Memory B cell (primary cell): ENCODE results near the gene LMTK3.
"Not testable (repeated sequence)": the region's sequence is repeated elsewhere in the genome, so short reads cannot be mapped to it uniquely, and the experiment has no call there.

Source experiments
- ATAC-seq: fragments of 150-1000 bp; cut with Tn5 transposase; 2 replicates; pipeline ENCODE4 v1.10.0; 2021; ENCODE audit warnings: low read depth, mild to moderate bottlenecking, moderate library complexity
- DNase-seq, 2 donors: peaks; one replicate each; pipeline ENCODE4 v3.0.0; 2022; ENCODE audit warnings: low spot score in 2 of 2
- H3K27ac Mint-ChIP-seq: one replicate; pipeline ENCODE4 v1.8.0; 2022; ENCODE audit warnings: mild to moderate bottlenecking, moderate library complexity, mixed read lengths
- H3K27me3 Mint-ChIP-seq: one replicate; pipeline ENCODE4 v1.8.0; 2022; ENCODE audit warnings: mixed read lengths
- H3K36me3 Mint-ChIP-seq: one replicate; pipeline ENCODE4 v1.8.0; 2022; ENCODE audit warnings: mild to moderate bottlenecking, mixed read lengths
- H3K4me1 Mint-ChIP-seq: one replicate; pipeline ENCODE4 v1.8.0; 2022; ENCODE audit warnings: mixed read lengths
- H3K4me3 Mint-ChIP-seq: one replicate; pipeline ENCODE4 v1.8.0; 2022; ENCODE audit warnings: mild to moderate bottlenecking, moderate library complexity, mixed read lengths
- H3K9me3 Mint-ChIP-seq: one replicate; pipeline ENCODE4 v1.8.0; 2022; ENCODE audit warnings: mixed read lengths

LMTK3 gene

DNA sequence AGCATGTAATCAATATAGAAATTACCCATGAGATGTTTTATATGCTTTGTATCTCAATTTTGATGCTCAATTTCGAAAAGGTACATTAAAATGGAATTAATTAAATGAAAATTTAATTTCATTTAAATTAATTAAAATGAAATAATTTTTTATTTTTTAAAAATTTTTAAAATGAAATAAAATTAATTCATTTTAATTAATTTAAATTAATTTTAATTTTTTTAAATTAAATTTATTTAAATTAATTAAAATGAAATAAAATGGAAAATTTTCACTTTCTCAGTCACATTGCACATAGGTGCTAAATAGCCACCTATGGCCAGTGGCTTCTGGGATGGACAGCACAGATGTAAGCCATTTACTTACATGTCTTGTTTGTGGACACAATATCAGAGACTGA is 36.1 kb upstream of the LMTK3 start:
- Mint-ChIP-seq H3K36me3 (no peaks in the 10 kb centered on the region), H3K27ac (no peak overlapping the region), H3K9me3 (no peaks in the 10 kb centered on the region), H3K4me3 (no peak overlapping the region), H3K4me1 (no peaks in the 10 kb centered on the region), H3K27me3 (peaks cover 4% of the 10 kb centered on the region)
- no peak for ATAC-seq
- no peak for DNase-seq

DNA sequence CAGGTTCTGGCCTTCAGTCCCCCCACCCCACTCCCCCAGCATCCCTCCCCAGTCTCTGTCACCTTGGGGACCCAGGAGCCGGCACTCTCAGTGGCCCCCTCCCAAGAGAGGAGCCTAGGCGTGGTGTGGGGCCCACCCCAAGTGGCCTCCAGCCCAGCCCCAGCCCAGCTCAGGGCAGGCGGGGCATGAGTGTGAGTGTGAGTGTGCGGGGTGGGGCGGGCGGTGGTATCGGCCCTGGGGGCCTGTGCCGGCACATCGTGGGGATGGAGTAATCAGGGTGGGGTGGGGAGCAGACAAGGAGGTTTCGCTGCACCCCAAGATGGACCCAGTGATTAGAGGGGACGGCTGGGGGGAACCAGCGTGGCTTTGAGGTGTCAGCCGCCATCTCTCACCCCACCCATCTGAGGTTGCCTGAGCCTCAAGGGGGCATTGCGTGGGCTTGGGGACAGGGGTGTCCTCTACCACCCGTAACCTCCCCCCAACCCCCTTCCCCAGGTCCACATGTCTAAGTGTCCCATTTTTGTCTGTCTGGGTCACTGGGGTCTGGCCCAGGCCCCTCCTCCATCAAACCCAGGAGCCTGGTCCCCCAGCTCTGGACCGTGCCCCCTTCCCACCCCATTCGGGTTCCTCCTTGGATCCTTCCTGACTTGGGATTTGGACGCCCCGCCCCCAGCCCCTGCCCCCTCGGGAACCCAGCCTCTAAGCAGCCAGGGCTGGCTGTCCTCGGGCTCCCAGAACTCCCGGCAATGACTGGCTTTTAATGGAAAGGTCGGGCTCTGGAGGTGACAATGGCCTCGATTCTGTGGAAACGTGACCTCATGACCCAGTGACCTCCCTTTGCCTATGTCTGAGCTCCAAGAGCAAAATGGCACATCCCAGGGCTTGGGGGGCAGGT is 33.5 kb upstream of the LMTK3 start:
- H3K4me1 Mint-ChIP-seq: no peaks in the 10 kb centered on the region
- no peaks in the 10 kb centered on the region for H3K27me3 Mint-ChIP-seq
- H3K9me3 Mint-ChIP-seq: peaks cover 1% of the 10 kb centered on the region
- H3K4me3 Mint-ChIP-seq: no peak overlapping the region
- H3K27ac Mint-ChIP-seq: no peak overlapping the region
- ATAC-seq (no peak), DNase-seq (no peak)
- no peaks in the 10 kb centered on the region for H3K36me3 Mint-ChIP-seq

DNA sequence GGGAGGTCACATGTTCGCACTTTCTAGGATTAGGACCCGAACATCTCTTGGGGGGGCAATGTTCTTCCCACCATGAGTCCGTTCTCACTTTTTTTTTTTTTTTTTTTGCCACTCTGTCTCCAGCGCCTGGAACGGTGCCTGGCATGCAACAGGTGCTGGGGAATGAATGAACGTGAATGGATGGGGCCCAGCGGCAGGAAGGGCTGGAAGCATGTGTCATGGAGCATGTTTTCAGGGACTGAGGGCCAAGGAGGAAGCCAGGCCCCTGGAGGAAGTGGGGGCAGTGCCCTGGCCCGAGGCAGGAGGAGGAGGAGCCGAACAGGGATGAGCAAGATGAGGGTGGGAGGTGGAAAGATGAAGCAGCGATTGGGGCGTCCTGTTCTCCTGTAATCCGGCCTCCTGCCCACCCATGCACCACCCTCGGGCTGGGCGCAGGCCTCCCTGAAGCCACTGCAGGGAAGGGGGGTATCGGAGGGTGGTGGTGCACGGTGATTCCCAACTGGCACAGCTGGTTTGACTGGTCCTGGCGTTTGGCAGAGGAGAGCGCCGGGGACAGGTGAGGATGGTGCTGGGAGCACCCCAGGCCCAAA is 31.6 kb upstream of the LMTK3 start:
- Mint-ChIP-seq H3K4me3 (no peak overlapping the region), H3K9me3 (peaks cover 1% of the 10 kb centered on the region), H3K27ac (no peak overlapping the region), H3K4me1 (no peaks in the 10 kb centered on the region), H3K27me3 (no peaks in the 10 kb centered on the region), H3K36me3 (no peaks in the 10 kb centered on the region)
- ATAC-seq (no peak), DNase-seq (no peak)

DNA sequence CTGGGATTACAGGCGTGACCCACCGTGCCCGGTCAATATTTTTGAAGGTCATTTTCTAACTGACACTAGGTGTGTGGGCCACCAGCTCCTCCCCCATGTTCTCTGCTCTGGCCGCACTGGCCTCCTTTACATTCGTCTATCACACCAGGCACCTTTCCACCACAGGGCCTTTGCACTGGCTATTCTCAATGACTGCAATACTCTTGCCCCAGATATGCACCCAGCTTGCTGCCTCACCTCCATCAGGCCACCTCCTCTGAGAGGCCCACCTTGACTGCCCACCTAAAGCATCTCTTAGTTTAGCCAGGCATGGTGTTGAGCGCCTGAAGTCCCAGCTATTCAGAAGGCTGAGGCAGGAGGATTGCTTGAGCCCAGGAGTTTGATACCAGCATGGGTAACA is 30.2 kb upstream of the LMTK3 start:
- ATAC-seq (no peak), DNase-seq (no peak)
- H3K36me3 Mint-ChIP-seq: no peaks in the 10 kb centered on the region
- no peaks in the 10 kb centered on the region for H3K4me1 Mint-ChIP-seq
- no peak overlapping the region for H3K27ac Mint-ChIP-seq
- H3K9me3 Mint-ChIP-seq: peaks cover 1% of the 10 kb centered on the region
- no peak overlapping the region for H3K4me3 Mint-ChIP-seq
- peaks cover 2% of the 10 kb centered on the region for H3K27me3 Mint-ChIP-seq

DNA sequence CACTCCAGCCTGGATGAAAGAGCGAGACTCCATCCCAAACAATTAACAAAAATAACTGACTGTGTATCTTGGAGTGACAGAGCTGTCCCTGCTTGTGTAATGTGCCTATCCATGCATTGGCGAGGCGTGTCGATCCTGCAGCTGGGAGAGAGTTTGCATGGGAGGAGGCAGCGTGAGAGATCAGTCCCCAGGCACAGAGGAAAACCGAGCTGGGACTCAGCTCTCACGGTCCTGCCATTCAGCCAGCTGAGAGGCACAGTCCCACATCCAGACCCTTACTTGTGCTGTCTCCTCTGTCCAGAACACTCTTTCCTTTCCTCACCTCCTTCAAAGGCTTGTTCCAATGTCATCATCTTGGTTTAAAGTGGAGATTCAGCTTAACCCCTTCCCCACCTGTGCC is 28.5 kb upstream of the LMTK3 start:
- H3K4me3 Mint-ChIP-seq: no peak overlapping the region
- peaks cover 2% of the 10 kb centered on the region for H3K27me3 Mint-ChIP-seq
- no peaks in the 10 kb centered on the region for H3K36me3 Mint-ChIP-seq
- H3K9me3 Mint-ChIP-seq: peaks cover 1% of the 10 kb centered on the region
- DNase-seq: no peak
- ATAC-seq: no peak
- H3K27ac Mint-ChIP-seq: no peak overlapping the region
- H3K4me1 Mint-ChIP-seq: no peaks in the 10 kb centered on the region

DNA sequence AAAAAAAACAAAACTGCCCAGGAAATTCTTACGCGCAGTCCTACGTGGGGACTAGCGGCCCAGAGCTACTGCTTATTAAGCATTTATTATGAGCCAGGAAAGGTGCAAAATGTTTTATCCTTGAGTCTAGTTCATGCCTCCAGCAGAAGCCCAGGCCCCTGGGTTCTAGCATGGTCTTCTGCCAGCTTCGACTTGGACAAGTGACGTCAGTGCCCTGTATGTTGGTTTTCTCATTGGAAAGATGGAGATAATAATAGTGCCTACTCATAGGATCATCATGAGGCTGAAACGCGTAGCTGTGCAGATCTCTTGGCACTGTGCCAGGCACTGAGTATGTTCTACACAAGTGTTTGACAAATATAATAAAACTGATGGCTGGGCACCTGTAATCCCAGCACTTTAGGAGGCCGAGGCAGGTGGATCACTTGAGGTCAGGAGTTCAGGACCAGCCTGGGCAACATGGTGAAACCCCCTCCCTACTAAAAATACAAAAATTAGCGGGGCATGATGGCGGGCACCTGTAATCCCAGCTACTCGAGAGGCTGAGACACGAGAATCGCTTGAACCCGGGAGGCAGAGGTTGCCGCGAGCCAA is 28.0 kb upstream of the LMTK3 start:
- no peaks in the 10 kb centered on the region for H3K36me3 Mint-ChIP-seq
- no peak overlapping the region for H3K27ac Mint-ChIP-seq

DNA sequence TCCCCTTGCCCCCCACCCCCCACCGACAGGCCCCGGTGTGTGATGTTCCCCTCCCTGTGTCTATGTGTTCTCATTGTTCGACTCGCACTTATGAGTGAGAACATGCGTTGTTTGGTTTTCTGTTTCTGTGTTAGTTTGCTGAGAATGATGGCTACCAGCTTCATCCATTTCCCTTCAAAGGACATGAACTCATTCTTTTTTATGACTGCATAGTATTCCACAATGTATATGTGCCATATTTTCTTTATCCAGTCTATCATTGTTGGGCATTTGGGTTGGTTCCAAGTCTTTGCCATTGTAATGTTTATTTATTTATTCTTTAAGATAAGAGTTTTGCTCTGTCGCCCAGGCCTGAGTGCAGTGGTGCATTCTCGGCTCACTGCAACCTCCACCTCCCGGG is 26.4 kb upstream of the LMTK3 start:
- not testable (repeated sequence) for DNase-seq, H3K27ac Mint-ChIP-seq, H3K4me1 Mint-ChIP-seq, H3K36me3 Mint-ChIP-seq, H3K9me3 Mint-ChIP-seq, ATAC-seq, H3K4me3 Mint-ChIP-seq, H3K27me3 Mint-ChIP-seq

More for the DNA sequence above, 28.0 kb upstream of the LMTK3 start:
- H3K27me3 Mint-ChIP-seq: peaks cover 2% of the 10 kb centered on the region
- peaks cover 1% of the 10 kb centered on the region for H3K9me3 Mint-ChIP-seq
- H3K4me1 Mint-ChIP-seq: no peaks in the 10 kb centered on the region
- ATAC-seq: no peak
- no peak overlapping the region for H3K4me3 Mint-ChIP-seq
- no peak for DNase-seq

DNA sequence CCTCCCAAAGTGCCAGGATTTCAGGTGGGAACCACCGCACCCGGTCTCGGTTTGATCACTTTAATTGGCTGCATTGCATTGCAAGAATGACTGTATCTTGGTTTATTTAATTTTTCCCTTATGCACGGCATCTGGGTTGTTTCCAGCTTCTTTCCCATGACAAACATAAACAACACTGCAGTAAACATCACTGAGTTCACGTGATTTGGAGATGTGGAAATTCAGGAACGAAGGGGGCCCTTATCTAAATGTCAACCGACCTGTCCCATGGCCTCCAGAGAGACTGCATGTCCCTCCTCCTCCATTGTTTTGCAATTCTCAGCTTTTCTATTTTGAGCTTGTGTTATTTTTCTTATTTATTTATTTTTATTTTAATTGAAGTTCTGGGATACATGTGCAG is 25.9 kb upstream of the LMTK3 start:
- H3K9me3 Mint-ChIP-seq: peaks cover 1% of the 10 kb centered on the region
- H3K4me1 Mint-ChIP-seq: no peaks in the 10 kb centered on the region
- DNase-seq (no peak), ATAC-seq (no peak)
- no peak overlapping the region for H3K4me3 Mint-ChIP-seq
- peaks cover 2% of the 10 kb centered on the region for H3K27me3 Mint-ChIP-seq
- no peak overlapping the region for H3K27ac Mint-ChIP-seq
- H3K36me3 Mint-ChIP-seq: no peaks in the 10 kb centered on the region

DNA sequence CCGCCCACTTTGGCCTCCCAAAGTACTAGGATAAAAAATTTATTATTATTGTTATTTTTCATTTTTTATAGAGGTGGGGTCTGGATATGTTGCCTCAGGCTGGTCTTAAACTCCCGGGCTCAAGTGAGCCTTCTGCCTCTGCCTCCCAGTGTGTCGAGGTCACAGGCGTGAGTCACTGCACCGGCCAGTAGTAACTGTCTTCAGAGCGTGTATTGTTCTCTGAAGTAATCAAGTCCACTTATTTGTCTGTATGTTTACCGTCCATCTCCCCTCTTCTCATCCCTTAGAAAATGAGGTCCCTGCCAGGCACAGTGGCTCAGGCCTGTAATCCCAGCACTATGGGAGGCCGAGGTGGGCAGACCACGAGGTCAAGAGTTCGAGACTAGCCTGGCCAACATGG is 22.1 kb upstream of the LMTK3 start:
- no peak overlapping the region for H3K27ac Mint-ChIP-seq
- H3K9me3 Mint-ChIP-seq: peaks cover 2% of the 10 kb centered on the region
- H3K36me3 Mint-ChIP-seq: peaks cover 2% of the 10 kb centered on the region
- ATAC-seq: no peak
- H3K4me1 Mint-ChIP-seq: no peaks in the 10 kb centered on the region
- no peak for DNase-seq
- H3K4me3 Mint-ChIP-seq: no peak overlapping the region
- peaks cover 9% of the 10 kb centered on the region for H3K27me3 Mint-ChIP-seq

DNA sequence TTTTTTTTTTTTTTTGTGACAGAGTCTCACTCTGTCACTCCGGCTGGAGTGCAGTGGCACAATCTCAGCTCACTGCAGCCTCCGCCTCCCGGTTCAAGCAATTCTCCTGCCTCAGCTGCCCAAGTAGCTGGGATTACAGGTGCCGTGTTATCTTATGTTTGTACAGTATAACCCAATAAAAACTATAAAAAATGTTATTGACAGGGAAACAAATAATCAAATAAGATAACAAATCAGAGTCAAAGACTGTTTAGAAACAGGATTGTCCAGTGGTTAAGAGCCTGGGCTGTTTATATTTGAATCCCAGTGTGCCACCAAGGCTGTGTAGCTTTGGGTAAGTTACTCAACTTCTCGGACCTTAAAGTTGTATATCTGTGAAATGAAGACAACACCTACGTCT is 19.1 kb upstream of the LMTK3 start:
- H3K36me3 Mint-ChIP-seq: peaks cover 2% of the 10 kb centered on the region
- no peak overlapping the region for H3K27ac Mint-ChIP-seq
- H3K4me3 Mint-ChIP-seq: no peak overlapping the region
- DNase-seq (no peak), ATAC-seq (no peak)
- H3K9me3 Mint-ChIP-seq: peaks cover 9% of the 10 kb centered on the region
- no peaks in the 10 kb centered on the region for H3K4me1 Mint-ChIP-seq
- H3K27me3 Mint-ChIP-seq: peaks cover 6% of the 10 kb centered on the region

DNA sequence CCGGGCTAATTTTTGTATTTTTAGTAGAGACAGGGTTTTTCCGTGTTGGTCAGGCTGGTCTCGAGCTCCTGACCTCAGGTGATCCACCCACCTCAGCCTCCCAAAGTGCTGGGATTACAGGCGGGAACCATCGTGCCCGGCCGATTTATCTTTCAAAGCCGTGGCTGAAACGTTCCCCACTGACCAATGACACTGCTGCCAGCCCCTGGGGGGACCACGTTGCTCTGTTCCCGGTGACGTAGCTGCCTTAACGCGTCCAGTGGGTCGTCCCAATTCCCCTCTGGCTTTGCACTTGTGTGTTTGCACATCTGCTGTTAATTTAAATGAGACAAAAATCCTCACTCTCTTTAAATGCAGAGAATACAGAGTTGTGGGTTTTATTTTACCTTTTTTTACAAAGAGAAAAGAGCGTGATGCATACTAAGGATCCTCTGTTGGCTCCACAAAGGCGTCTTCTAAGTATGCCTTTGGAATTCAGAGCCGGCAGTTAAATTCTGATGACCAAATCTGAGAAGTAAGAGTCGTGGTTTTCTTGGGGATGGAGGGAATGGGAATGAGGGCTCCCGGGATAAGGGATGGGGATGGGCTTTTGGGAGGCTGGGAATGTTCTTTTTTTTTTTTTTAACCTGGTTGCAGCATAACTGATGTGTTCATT is 18.6 kb upstream of the LMTK3 start:
- ATAC-seq (no peak), DNase-seq (no peak)
- Mint-ChIP-seq H3K4me1 (no peaks in the 10 kb centered on the region), H3K27me3 (peaks cover 6% of the 10 kb centered on the region), H3K9me3 (peaks cover 9% of the 10 kb centered on the region), H3K36me3 (peaks cover 2% of the 10 kb centered on the region), H3K27ac (no peak overlapping the region), H3K4me3 (no peak overlapping the region)

DNA sequence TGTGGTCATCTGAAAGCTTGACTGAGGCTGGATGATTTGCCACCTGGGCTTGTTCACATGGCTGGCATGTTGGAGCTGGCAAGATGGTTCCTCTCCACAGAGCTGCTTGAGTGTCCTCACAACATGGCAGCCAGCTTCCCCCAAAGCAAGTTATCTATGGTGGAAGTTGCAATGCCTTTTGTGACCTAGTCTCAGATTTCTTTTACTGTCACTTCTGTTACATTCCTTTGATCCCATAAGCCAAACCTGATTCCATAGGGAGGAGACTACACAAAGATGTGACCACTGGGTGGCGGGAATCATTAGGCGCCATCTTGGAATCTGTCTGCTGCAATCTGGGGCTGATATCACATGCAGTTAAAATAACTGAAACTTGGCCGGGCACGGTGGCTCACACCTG is 17.5 kb upstream of the LMTK3 start:
- peaks cover 5% of the 10 kb centered on the region for H3K36me3 Mint-ChIP-seq

DNA sequence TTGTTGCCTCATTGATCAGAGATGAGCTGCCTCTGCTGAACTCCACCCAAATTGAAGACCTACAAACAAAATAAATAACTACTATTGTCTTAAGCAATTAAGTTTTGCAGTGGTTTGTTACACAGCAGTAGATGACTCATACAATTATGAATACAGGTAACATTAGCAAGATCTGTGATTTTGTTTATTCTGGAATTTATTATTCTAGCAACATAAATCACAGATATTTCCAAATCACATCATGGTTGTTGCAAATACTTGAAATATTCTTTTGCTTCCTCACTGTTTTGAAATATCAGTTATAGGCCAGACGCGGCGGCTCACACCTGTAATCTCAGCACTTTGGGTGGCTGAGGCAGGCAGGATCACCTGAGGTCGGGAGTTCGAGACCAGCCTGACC is 13.1 kb upstream of the LMTK3 start:
- DNase-seq: no peak
- peaks cover 11% of the 10 kb centered on the region for H3K9me3 Mint-ChIP-seq
- H3K4me1 Mint-ChIP-seq: no peaks in the 10 kb centered on the region
- no peak for ATAC-seq
- peaks cover 10% of the 10 kb centered on the region for H3K27me3 Mint-ChIP-seq
- H3K27ac Mint-ChIP-seq: no peak overlapping the region
- H3K4me3 Mint-ChIP-seq: no peak overlapping the region
- peaks cover 6% of the 10 kb centered on the region for H3K36me3 Mint-ChIP-seq

More for the DNA sequence above, 17.5 kb upstream of the LMTK3 start:
- H3K27ac Mint-ChIP-seq: no peak overlapping the region
- DNase-seq (no peak), ATAC-seq (no peak)
- no peaks in the 10 kb centered on the region for H3K4me1 Mint-ChIP-seq
- no peak overlapping the region for H3K4me3 Mint-ChIP-seq
- peaks cover 9% of the 10 kb centered on the region for H3K9me3 Mint-ChIP-seq
- H3K27me3 Mint-ChIP-seq: peaks cover 8% of the 10 kb centered on the region

DNA sequence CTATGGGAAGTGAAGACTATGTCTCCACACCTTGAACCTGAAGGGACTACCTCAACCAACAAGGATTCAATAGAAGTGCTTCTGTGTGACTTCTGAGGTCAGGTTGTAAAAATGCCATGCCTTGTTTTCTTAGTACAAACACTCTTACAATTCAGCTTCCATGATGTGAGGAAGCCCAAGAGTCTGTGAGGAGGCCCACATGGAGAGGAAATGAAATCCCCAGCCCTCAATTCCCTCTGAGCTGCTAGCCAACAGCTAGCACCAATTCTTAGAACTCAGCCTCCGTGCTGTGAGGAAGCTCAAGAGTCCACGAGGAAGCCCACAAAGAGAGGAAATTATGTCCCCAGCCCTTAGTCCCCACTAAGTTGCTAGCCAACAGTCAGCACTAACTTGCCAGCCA is 12.6 kb upstream of the LMTK3 start:
- Mint-ChIP-seq H3K4me1 (no peaks in the 10 kb centered on the region), H3K27ac (no peak overlapping the region), H3K9me3 (peaks cover 10% of the 10 kb centered on the region), H3K36me3 (peaks cover 6% of the 10 kb centered on the region), H3K27me3 (peaks cover 9% of the 10 kb centered on the region), H3K4me3 (no peak overlapping the region)
- ATAC-seq: no peak
- no peak for DNase-seq
